Parathyroid adenoma (tissue), 2 donors: ENCODE data around the gene LRCH1.

Source experiments
- H2AFZ ChIP-seq: fragments of 300-600 bp; sonication (generic); one replicate; pipeline ENCODE4 v1.7.0; 2017; ENCODE audit warnings: antibody characterized with exemption, mild to moderate bottlenecking
- H3K27ac ChIP-seq: fragments of 300-600 bp; sonication (generic); one replicate; pipeline ENCODE4 v1.7.0; 2017
- H3K27me3 ChIP-seq: fragments of 300-600 bp; sonication (generic); one replicate; pipeline ENCODE4 v1.7.0; 2017; ENCODE audit warnings: low read length; ENCODE audit not compliant: control insufficient read depth, insufficient read depth
- H3K36me3 ChIP-seq: fragments of 300-600 bp; sonication (generic); one replicate; pipeline ENCODE4 v1.7.0; 2017; ENCODE audit warnings: low read length; ENCODE audit not compliant: control insufficient read depth, insufficient read depth
- H3K4me1 ChIP-seq: fragments of 300-600 bp; sonication (generic); one replicate; pipeline ENCODE4 v1.7.0; 2017; ENCODE audit warnings: control low read depth
- H3K4me2 ChIP-seq: fragments of 300-600 bp; sonication (generic); one replicate; pipeline ENCODE4 v1.7.0; 2017; ENCODE audit warnings: low read length
- H3K4me3 ChIP-seq: fragments of 300-600 bp; sonication (generic); one replicate; pipeline ENCODE4 v1.7.0; 2017; ENCODE audit warnings: low read depth, low read length
- H3K79me2 ChIP-seq: fragments of 300-600 bp; sonication (generic); one replicate; pipeline ENCODE4 v1.7.0; 2017; ENCODE audit warnings: control low read depth
- H3K9ac ChIP-seq: fragments of 300-600 bp; sonication (generic); one replicate; pipeline ENCODE4 v1.7.0; 2017; ENCODE audit warnings: mild to moderate bottlenecking
- H3K9me3 ChIP-seq: fragments of 300-600 bp; sonication (generic); one replicate; pipeline ENCODE4 v1.7.0; 2017; ENCODE audit warnings: low read length; ENCODE audit not compliant: control insufficient read depth
- CTCF ChIP-seq: fragments of 300-600 bp; sonication (generic); IDR thresholded peaks from one replicate; pipeline ENCODE4 v1.7.0; 2017; ENCODE audit warnings: antibody characterized with exemption, mild to moderate bottlenecking
- donor health status: primary hyperparathyroidism.

The LRCH1 gene

DNA sequence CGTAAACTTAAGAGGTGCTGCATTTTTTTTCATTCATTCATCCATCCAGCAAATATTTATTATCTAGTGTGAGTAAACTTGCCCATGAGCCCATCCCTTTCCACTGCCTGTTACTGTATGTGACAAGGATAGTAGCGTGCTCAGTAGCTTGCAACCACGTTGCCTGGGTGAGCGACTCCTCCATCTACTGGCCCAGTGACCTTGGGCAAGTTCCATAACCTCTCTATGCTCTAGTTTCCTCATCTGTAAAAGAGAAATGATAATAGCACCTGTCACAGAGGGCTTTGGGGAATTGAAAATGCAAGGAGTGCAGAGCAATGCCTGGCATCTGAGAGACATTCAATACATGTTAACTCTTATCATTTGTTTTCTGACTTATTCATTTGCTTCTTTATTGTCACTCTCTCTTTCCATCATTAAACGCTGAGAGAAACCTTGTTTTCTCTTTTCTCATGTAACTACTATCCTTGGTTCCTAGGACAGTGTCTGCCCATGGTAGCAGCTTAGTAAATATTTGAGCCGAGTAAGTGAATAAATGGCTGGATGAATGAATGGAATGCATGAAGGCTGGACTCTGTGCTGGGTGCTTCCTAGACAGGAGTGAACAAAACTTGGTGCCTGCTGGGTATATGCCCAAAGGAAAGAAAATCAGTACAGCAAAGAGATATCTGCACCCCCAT, 19.9 kb downstream of the LRCH1 start:
- Histone ChIP-seq H3K79me2 (peaks cover 12% of the 10 kb centered on the region), H3K9me3 (no peaks in the 10 kb centered on the region), H3K9ac (no peak overlapping the region), H3K27ac (no peak overlapping the region), H3K36me3 (no peaks in the 10 kb centered on the region), H3K4me2 (no peak overlapping the region), H3K4me3 (no peak overlapping the region), H3K27me3 (no peaks in the 10 kb centered on the region), H3K4me1 (peaks cover 6% of the 10 kb centered on the region), H2AFZ (no peak overlapping the region)
- no peak for TF ChIP-seq CTCF

DNA sequence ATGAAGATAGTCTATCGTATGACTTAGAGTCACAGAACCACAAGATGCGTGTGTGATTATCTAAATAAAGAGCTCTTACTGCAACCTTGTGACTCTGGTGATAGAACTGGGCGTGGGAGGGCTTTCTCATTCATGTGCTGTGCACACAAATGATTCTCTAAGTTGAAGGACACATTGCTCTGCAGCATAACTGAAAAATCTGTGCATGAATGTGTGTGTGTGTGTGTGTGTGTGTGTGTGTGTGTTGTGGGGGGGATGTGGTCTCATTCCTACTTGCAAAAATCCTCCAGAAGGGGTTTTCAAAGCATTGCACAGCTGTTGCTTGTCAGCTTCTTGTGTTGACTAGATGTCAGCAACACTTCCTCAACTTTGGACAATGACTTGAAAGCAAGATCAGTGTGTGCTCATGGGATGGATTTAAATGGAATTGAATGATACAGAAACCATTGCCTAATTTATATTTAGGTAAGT, 22.4 kb downstream of the LRCH1 start:
- no peak for TF ChIP-seq CTCF
- H2AFZ ChIP-seq: no peak overlapping the region
- peaks cover 7% of the 10 kb centered on the region for H3K79me2 ChIP-seq
- peaks cover 7% of the 10 kb centered on the region for H3K4me1 ChIP-seq
- no peak overlapping the region for H3K4me2 ChIP-seq
- no peaks in the 10 kb centered on the region for H3K9me3 ChIP-seq
- no peaks in the 10 kb centered on the region for H3K36me3 ChIP-seq
- H3K9ac ChIP-seq: no peak overlapping the region
- no peak overlapping the region for H3K4me3 ChIP-seq
- H3K27me3 ChIP-seq: no peaks in the 10 kb centered on the region
- H3K27ac ChIP-seq: no peak overlapping the region

DNA sequence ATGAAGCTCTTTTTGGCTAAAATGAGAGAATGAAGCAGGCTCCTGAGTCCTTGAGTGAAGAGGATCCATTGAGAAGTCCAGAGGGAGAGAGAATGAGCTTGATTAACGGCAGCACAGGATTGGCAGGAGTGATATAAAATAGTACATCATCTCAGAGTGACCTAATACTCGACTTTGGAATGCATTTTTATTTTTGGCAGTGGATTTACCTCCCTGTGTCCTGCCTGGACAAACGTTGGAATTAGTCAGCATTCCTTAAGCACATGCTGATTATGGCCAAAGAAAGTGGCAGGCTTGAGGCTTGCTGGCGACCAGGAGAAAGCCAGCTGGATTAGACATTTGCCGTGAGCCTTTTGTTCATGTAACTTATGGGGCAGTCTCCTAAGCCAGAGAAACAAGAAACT, 22.9 kb downstream of the LRCH1 start:
- H3K4me1 ChIP-seq: peaks cover 4% of the 10 kb centered on the region

DNA sequence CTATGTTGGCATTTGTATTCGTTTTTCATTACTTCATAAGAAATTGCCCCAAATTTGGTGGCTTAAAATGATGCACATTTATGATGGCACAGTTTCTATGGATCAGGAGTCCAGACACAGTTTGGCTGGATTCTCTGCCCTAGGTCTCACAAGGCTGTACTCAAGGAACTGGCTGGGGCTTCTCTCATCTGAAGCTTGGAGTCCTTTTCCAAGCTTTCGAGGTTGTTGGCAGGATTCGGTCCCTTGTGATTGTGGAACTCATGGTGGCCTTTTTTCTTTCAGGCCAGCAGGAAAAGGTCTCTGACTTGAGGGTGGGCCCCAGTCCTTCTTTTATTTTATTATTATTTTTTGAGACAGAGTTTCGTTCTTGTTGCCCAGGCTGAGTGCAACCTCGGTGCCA, 23.8 kb downstream of the LRCH1 start:
- TF ChIP-seq CTCF: no peak
- no peak overlapping the region for H3K9ac ChIP-seq
- H3K4me3 ChIP-seq: no peak overlapping the region
- H3K36me3 ChIP-seq: no peaks in the 10 kb centered on the region
- no peak overlapping the region for H2AFZ ChIP-seq
- peaks cover 9% of the 10 kb centered on the region for H3K79me2 ChIP-seq
- H3K4me1 ChIP-seq: peaks cover 4% of the 10 kb centered on the region
- no peak overlapping the region for H3K4me2 ChIP-seq
- no peak overlapping the region for H3K27ac ChIP-seq
- H3K27me3 ChIP-seq: no peaks in the 10 kb centered on the region
- H3K9me3 ChIP-seq: no peaks in the 10 kb centered on the region

More for the DNA sequence above, 22.9 kb downstream of the LRCH1 start:
- H3K36me3 ChIP-seq: no peaks in the 10 kb centered on the region
- H3K9ac ChIP-seq: no peak overlapping the region
- H2AFZ ChIP-seq: no peak overlapping the region
- H3K79me2 ChIP-seq: peaks cover 7% of the 10 kb centered on the region
- no peak overlapping the region for H3K4me2 ChIP-seq
- no peak overlapping the region for H3K4me3 ChIP-seq
- H3K27me3 ChIP-seq: no peaks in the 10 kb centered on the region
- no peak for TF ChIP-seq CTCF
- no peak overlapping the region for H3K27ac ChIP-seq
- H3K9me3 ChIP-seq: no peaks in the 10 kb centered on the region
